ENCODE results near the gene B4GALT1. TPM values are rescaled to one million over a fixed set of nuclear protein-coding genes. Genes with fewer than 3 reads are reported as not detected.

B4GALT1 gene
- total and polyA plus RNA-seq, 5 donors: 24.7 to 137 (median 53.6) TPM

GRCh38 chr9:33193818-33194217, 26.7 kb upstream of the B4GALT1 start:
- whole genome bisulfite sequencing: 96% methylated on average over 3 of the region's 3 CpGs
- H3K27me3 ChIP-seq (ENCODE audit: control insufficient read depth, insufficient read depth): no peaks in the 10 kb centered on the region
- ATAC-seq (no peak), DNase-seq (no peak)
- no peak overlapping the region for H3K27ac ChIP-seq (ENCODE audit: low read length)
- no peaks in the 10 kb centered on the region for H3K9me3 ChIP-seq (ENCODE audit: control insufficient read depth, low read length)
- peaks cover 5% of the 10 kb centered on the region for H3K4me1 ChIP-seq (ENCODE audit: control insufficient read depth, insufficient read depth, low read length)
- H3K4me3 ChIP-seq (ENCODE audit: low read length): no peak overlapping the region
- intact Hi-C loops (cut with DNase I): no loop called here

- no peak overlapping the region for H3K27ac ChIP-seq (ENCODE audit: low read length)
- H3K27me3 ChIP-seq (ENCODE audit: control insufficient read depth, insufficient read depth): no peaks in the 10 kb centered on the region
- intact Hi-C loops (cut with DNase I): no loop called here
- no peak for DNase-seq
- no peaks in the 10 kb centered on the region for H3K9me3 ChIP-seq (ENCODE audit: control insufficient read depth, low read length)
- no peak overlapping the region for H3K4me3 ChIP-seq (ENCODE audit: low read length)
- no peak for ATAC-seq
- H3K4me1 ChIP-seq (ENCODE audit: control insufficient read depth, insufficient read depth, low read length): peaks cover 12% of the 10 kb centered on the region
- 61% methylated on average over 3 of the region's 3 CpGs for WGBS
Observed at GRCh38 chr9:33192493-33193255, 25.5 kb upstream of the B4GALT1 start.

- intact Hi-C loops (cut with DNase I): no loop called here
- H3K27ac ChIP-seq (ENCODE audit: low read length): no peak overlapping the region
Observed at GRCh38 chr9:33190021-33190705, 23.0 kb upstream of the B4GALT1 start.

DNA sequence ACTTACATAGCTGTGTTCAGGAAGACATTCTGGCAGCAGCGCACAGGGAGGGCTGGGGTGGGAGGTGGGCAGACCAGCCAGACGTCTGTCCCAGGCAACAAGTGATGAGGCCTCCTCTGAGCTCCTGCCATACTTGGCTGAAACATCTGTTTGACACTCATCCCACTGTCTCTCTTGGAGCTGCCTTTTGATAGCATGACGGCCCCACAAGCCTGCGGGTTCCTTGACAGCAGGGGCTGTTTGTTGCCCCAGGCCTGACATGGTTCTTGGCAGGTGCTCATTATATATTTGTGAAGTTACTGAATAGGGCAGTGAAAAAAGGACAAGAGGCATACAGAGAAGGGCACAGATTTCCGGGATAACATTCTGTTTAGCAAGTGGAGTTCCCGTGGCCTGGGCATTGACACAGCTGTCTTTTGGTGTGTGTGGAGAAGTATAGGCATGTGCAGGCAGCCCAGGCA, 22.2 kb upstream of the B4GALT1 start:
- H3K4me3 ChIP-seq (ENCODE audit: low read length): no peak overlapping the region
- peaks cover 28% of the 10 kb centered on the region for H3K4me1 ChIP-seq (ENCODE audit: control insufficient read depth, insufficient read depth, low read length)
- no peaks in the 10 kb centered on the region for H3K9me3 ChIP-seq (ENCODE audit: control insufficient read depth, low read length)
- peak overlapping the region; percentile 40 for H3K27ac ChIP-seq (ENCODE audit: low read length)
- DNase-seq (peak in 1 of 3 donors; percentile 75), ATAC-seq (peak; percentile 50 to 56)
- H3K27me3 ChIP-seq (ENCODE audit: control insufficient read depth, insufficient read depth): no peaks in the 10 kb centered on the region
- WGBS: 54% methylated on average over 6 of the region's 6 CpGs
- intact Hi-C loops (cut with DNase I): no loop called here

More at GRCh38 chr9:33190021-33190705, 23.0 kb upstream of the B4GALT1 start:
- WGBS: 78% methylated on average over 4 of the region's 4 CpGs
- H3K4me1 ChIP-seq (ENCODE audit: control insufficient read depth, insufficient read depth, low read length): peaks cover 25% of the 10 kb centered on the region
- no peak for DNase-seq
- H3K9me3 ChIP-seq (ENCODE audit: control insufficient read depth, low read length): no peaks in the 10 kb centered on the region
- no peak overlapping the region for H3K4me3 ChIP-seq (ENCODE audit: low read length)
- no peaks in the 10 kb centered on the region for H3K27me3 ChIP-seq (ENCODE audit: control insufficient read depth, insufficient read depth)
- no peak for ATAC-seq

GRCh38 chr9:33188711-33189110, 21.6 kb upstream of the B4GALT1 start:
- Histone ChIP-seq H3K27ac (ENCODE audit: low read length) (no peak overlapping the region), H3K4me3 (ENCODE audit: low read length) (no peak overlapping the region), H3K4me1 (ENCODE audit: control insufficient read depth, insufficient read depth, low read length) (peaks cover 28% of the 10 kb centered on the region), H3K27me3 (ENCODE audit: control insufficient read depth, insufficient read depth) (no peaks in the 10 kb centered on the region), H3K9me3 (ENCODE audit: control insufficient read depth, low read length) (no peaks in the 10 kb centered on the region)
- DNase-seq (no peak), ATAC-seq (no peak)
- intact Hi-C loops (cut with DNase I): no loop called here
- 55% methylated on average over 1 of the region's 1 CpG for WGBS

DNA sequence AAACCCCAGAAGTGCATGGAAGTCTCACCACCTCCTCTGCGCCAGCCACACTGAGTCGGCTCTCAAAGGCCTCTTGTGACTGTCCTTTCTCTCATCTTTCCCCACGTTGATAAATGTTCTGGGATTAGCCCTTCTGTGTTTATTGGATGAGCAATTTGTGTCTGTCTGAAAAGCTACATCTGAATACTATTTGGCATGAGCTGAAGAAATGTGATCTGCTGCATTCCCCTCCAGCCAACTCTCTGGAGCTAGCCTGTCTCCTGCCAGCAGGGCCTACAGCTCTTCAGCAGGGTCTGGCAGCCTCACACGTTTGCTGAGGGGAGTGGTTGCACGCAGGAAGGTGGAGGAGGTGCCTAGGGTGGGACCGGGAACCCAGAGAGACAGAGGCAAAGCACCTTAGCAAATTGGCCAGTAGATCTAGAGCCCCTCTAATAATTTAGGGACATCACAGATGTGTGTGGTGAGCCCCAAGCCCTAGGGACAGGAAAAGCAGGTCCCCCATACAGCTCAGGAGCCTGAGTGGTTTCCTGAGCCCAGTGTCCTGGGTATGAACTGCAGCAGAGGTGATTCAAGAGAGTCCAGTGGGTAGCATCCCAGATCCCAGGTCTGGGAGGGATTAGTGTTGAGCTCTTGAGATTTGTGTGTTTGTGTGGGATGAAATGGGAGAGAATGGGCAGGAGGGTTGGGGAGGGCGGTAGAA, 20.5 kb upstream of the B4GALT1 start:
- peak overlapping the region; percentile 89 for H3K27ac ChIP-seq (ENCODE audit: low read length)
- H3K4me1 ChIP-seq (ENCODE audit: control insufficient read depth, insufficient read depth, low read length): peaks cover 28% of the 10 kb centered on the region
- no peaks in the 10 kb centered on the region for H3K27me3 ChIP-seq (ENCODE audit: control insufficient read depth, insufficient read depth)
- WGBS: 40% methylated on average over 7 of the region's 7 CpGs
- H3K9me3 ChIP-seq (ENCODE audit: control insufficient read depth, low read length): no peaks in the 10 kb centered on the region
- intact Hi-C loops (cut with DNase I): no loop called here
- no peak overlapping the region for H3K4me3 ChIP-seq (ENCODE audit: low read length)
- DNase-seq (peak; percentile 70 to 85 (median 83)), ATAC-seq (peak; percentile 78 to 90)

GRCh38 chr9:33186457-33187168, 19.5 kb upstream of the B4GALT1 start:
- Histone ChIP-seq H3K27me3 (ENCODE audit: control insufficient read depth, insufficient read depth) (no peaks in the 10 kb centered on the region), H3K4me3 (ENCODE audit: low read length) (no peak overlapping the region), H3K9me3 (ENCODE audit: control insufficient read depth, low read length) (no peaks in the 10 kb centered on the region), H3K27ac (ENCODE audit: low read length) (peak overlapping the region; percentile 89), H3K4me1 (ENCODE audit: control insufficient read depth, insufficient read depth, low read length) (peaks cover 26% of the 10 kb centered on the region)
- 18% methylated on average over 3 of the region's 3 CpGs for WGBS
- DNase-seq (peak in 1 of 3 donors; percentile 57), ATAC-seq (peak; percentile 53 to 75)
- intact Hi-C loops (cut with DNase I): no loop called here

DNA sequence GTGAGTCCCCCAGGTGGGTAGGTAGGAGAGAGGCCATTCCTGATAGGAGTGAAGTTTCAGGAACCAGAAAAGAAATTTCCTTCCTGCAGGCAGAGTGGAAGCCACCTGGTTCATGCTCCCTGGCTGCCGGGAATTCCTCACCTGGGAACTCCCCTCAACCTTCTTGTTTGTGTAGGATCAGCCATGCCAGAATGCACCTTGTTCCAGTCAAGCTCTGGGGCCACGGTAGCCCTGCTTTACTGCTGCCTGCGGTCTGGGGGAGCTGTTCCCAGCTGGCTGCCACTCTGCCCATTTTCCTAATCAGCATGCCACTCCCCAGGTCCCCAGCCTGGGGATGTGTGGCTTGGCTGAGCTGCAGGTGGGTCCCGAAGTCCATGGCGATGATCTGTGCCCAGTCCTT, 18.7 kb upstream of the B4GALT1 start:
- 73% methylated on average over 5 of the region's 5 CpGs for WGBS
- ATAC-seq: no peak
- no peaks in the 10 kb centered on the region for H3K27me3 ChIP-seq (ENCODE audit: control insufficient read depth, insufficient read depth)
- peak overlapping the region; percentile 21 for H3K27ac ChIP-seq (ENCODE audit: low read length)
- intact Hi-C loops (cut with DNase I): no loop called here
- DNase-seq: no peak
- H3K9me3 ChIP-seq (ENCODE audit: control insufficient read depth, low read length): no peaks in the 10 kb centered on the region
- H3K4me3 ChIP-seq (ENCODE audit: low read length): no peak overlapping the region
- H3K4me1 ChIP-seq (ENCODE audit: control insufficient read depth, insufficient read depth, low read length): peaks cover 32% of the 10 kb centered on the region

DNA sequence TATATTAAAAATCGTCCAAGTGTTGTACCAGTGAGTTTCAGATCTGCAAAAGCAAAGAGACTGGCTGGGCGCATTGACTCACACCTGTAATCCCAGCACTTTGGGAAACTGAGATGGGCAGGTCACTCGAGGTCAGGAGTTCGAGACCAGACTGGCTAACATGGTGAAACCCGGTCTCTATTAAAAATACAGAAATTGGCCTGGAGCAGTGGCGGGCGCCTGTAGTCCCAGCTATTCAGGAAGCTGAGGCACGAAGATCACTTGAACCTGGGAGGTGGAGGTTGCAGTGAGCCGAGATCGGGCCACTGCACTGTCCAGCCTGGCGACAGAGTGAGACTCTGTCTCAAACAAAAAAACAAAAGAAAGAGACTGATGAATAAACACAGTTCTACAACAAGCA, 18.3 kb upstream of the B4GALT1 start:
- Histone ChIP-seq H3K4me3 (ENCODE audit: low read length) (no peak overlapping the region), H3K4me1 (ENCODE audit: control insufficient read depth, insufficient read depth, low read length) (peaks cover 32% of the 10 kb centered on the region), H3K9me3 (ENCODE audit: control insufficient read depth, low read length) (no peaks in the 10 kb centered on the region), H3K27me3 (ENCODE audit: control insufficient read depth, insufficient read depth) (no peaks in the 10 kb centered on the region), H3K27ac (ENCODE audit: low read length) (no peak overlapping the region)
- ATAC-seq: no peak
- intact Hi-C loops (cut with DNase I): no loop called here
- no peak for DNase-seq
- WGBS: 89% methylated on average over 11 of the region's 11 CpGs

- Histone ChIP-seq H3K4me1 (ENCODE audit: control insufficient read depth, insufficient read depth, low read length) (peaks cover 32% of the 10 kb centered on the region), H3K27ac (ENCODE audit: low read length) (no peak overlapping the region), H3K9me3 (ENCODE audit: control insufficient read depth, low read length) (no peaks in the 10 kb centered on the region), H3K27me3 (ENCODE audit: control insufficient read depth, insufficient read depth) (no peaks in the 10 kb centered on the region), H3K4me3 (ENCODE audit: low read length) (no peak overlapping the region)
- peak in 2 of 3 donors; percentile 38 to 74 for DNase-seq
- intact Hi-C loops (cut with DNase I): no loop called here
- ATAC-seq: no peak
- WGBS: 26% methylated on average over 2 of the region's 2 CpGs
Observed at GRCh38 chr9:33184963-33185362, 17.8 kb upstream of the B4GALT1 start.

All from right cardiac atrium (tissue), 5 donors.